ENCODE data around the gene EFNA1.

EFNA1 gene

DNA sequence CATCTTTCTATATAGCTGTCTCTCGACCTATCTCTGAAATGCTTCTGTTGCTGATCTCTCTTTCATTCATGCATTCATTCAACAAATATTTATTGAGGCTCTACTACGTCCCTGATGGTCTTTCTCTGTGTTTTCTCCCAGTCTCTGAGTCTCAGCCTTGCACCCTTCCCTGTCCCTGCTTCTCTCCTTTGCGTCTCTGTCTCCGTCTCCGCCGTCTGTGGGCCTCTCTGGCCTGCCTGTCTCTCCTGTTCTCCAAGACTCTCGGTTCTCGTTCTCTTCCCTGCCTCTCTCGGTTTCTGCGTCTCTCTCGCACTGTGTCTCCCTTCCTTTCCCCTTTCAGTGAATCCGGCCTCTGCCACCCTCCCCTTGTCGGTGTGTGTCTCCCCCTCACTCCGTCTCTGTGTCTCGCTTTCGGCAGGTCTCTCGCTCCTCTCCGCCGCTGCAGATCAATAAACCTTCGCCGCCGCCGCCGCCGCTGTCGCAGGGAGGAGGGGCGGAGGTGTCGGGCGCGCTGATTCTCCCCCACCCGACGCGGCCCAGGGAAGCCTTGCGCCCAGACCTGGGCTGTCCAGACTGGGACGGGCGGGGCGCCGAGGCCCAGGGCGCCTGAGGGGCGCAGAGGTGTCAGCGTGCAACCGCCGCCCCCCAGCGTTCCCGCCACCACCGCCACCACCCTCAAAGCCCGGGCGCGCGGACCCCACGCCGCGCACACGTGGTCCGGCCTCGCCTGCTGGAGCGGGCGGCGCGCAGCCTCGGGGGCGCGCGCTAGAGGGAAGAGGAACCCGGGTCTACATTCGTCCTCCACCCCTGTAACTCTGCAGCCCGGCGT is 46.0 kb upstream of the EFNA1 start:
- H3K4me3 ChIP-seq (ENCODE audit: low read length) = no peak overlapping the region
- TF ChIP-seq, protein P1, sequence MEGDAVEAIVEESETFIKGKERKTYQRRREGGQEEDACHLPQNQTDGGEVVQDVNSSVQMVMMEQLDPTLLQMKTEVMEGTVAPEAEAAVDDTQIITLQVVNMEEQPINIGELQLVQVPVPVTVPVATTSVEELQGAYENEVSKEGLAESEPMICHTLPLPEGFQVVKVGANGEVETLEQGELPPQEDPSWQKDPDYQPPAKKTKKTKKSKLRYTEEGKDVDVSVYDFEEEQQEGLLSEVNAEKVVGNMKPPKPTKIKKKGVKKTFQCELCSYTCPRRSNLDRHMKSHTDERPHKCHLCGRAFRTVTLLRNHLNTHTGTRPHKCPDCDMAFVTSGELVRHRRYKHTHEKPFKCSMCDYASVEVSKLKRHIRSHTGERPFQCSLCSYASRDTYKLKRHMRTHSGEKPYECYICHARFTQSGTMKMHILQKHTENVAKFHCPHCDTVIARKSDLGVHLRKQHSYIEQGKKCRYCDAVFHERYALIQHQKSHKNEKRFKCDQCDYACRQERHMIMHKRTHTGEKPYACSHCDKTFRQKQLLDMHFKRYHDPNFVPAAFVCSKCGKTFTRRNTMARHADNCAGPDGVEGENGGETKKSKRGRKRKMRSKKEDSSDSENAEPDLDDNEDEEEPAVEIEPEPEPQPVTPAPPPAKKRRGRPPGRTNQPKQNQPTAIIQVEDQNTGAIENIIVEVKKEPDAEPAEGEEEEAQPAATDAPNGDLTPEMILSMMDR (conservative IDR thresholded peaks at IDR 0.05; ENCODE audit: low read depth, low read length) = no peak
- no peak for DNase-seq (ENCODE audit: low read depth)

DNA sequence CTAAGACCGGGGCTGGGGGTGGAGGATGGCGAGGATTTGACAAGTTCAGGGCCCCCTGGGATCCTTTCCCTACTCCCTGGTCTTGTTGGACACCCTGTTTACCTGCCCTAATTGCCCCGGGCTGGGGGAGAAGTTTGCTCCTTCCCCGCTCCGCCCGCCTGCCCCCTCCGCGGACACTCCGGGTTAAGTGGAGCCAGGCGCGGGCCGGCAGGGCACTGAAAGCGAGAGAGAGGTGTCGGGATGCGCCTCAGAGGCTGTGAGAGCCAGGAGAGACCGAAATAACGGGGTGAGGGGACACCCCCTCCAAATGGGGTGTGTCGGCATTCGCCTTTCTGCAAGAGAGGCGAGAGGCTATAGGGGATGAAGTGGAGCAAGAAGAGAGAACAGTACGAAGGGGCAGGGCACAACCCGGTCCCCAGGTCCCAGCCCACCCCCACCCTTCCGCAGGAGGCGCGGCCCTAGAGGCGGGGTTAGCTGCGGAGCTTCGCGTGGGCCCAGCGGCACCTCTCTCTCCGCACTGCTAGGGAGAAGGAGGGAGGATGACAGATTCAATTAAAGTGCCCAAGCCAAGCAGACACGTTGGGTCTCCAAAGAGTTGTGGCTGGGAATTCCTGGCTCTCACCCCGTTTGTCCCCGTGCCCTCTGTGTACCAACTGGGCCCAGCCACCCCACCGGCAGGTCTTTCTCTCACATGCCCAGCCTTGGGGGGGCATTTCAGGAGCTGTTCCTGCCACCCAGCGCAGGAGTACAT is 45.2 kb upstream of the EFNA1 start:
- TF ChIP-seq, protein P1 (conservative IDR thresholded peaks at IDR 0.05; ENCODE audit: low read depth, low read length) = no peak
- no peak for DNase-seq (ENCODE audit: low read depth)
- H3K4me3 ChIP-seq (ENCODE audit: low read length) = no peak overlapping the region

DNA sequence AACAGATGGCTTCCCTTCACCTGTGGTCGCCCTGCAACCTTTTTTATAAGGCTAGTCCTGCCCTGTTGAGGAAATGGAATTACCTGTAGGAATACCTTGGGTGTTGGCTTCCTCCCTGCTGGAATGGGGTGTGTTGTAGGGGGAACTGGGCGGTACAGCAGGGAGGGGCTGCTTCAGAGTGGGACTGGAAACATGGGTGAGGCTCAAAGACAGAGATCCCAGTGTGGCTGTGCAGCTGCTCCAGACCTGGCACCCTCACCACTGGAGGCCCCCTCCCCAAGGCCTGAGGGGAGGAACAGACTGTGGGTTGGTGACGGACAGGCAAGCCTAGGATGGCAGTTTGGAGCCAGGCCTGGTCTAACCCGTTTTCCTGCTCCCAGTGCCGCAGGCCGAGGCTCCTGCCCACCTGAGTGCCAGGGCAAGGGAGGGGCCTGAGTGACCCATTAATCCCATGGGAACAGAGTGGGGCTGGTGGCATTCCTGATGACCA is 44.6 kb upstream of the EFNA1 start:
- no peak for DNase-seq (ENCODE audit: low read depth)
- H3K4me3 ChIP-seq (ENCODE audit: low read length) = no peak overlapping the region
- TF ChIP-seq, protein P1 (conservative IDR thresholded peaks at IDR 0.05; ENCODE audit: low read depth, low read length) = no peak

DNA sequence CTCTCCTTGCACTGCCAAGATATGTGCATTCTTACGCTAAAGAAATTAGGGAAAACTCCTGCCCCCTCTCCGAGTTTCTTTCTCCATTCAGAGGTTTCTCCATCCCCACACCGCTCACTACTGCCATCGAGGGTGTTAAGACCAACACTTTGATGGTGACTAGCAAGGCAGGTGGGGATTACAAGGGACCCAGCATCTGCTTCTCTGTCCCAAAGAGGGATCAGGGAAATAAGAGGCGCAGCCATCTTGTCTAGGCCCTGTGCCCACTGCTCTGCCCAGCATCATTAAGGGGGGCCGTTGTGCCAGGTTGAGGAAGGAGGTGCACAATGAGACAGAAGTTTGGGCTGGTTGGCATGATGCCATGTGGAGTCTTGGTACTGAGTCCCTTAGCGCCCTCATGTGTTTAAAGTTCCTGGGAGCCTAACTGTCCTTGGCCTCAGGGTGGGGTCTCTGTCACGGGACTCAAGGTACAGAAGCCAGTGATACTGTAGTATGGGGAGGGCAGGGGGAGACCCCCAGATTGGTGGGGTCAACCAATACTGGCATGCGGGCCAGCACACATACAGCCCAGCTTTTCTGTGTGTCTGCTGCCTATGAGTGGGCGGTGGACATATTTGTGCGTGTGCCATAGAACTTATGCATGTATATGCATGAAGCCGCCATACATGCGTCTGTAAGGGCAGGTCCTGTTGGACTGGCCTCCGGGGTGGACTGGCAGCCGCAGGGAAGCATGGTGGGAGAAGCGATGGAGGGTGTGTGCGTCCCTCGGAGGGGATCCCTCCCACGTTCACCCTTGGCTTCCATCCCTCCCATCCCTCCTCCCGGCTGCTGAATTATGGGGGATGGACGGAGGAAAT is 43.6 kb upstream of the EFNA1 start:
- TF ChIP-seq, protein P1 (conservative IDR thresholded peaks at IDR 0.05; ENCODE audit: low read depth, low read length) = peak; percentile 38
- no peak for DNase-seq (ENCODE audit: low read depth)
- H3K4me3 ChIP-seq (ENCODE audit: low read length) = peak overlapping the region; percentile 69

DNA sequence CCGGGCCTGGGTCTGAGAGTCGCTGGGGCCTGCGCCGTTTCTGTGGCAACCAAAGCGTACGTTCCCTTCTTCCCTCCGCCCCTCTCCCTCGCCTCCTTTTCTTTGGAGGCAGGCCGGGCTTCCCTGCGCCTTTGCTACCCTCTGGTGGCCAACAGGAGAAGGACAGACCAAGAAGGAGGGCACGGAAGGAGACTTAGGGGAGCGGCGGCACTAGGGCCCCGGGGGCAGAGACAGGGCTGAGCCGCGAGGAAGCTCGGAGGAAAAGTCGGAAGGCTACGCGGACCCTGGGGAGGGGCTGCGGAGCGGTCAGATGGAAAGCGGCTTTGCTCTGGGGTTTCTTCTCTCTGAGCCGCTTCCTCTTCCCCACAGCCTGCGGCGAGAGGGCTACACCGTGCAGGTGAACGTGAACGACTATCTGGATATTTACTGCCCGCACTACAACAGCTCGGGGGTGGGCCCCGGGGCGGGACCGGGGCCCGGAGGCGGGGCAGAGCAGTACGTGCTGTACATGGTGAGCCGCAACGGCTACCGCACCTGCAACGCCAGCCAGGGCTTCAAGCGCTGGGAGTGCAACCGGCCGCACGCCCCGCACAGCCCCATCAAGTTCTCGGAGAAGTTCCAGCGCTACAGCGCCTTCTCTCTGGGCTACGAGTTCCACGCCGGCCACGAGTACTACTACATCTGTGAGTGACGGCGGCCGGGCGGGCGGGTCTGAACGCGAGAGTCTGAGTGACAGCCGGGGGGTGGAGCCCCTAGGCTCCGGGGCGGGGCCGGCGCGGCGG is 42.8 kb upstream of the EFNA1 start:
- peak overlapping the region; percentile 69 for H3K4me3 ChIP-seq (ENCODE audit: low read length)
- TF ChIP-seq, protein P1 (conservative IDR thresholded peaks at IDR 0.05; ENCODE audit: low read depth, low read length) = peak; percentile 89
- DNase-seq (ENCODE audit: low read depth) = no peak

DNA sequence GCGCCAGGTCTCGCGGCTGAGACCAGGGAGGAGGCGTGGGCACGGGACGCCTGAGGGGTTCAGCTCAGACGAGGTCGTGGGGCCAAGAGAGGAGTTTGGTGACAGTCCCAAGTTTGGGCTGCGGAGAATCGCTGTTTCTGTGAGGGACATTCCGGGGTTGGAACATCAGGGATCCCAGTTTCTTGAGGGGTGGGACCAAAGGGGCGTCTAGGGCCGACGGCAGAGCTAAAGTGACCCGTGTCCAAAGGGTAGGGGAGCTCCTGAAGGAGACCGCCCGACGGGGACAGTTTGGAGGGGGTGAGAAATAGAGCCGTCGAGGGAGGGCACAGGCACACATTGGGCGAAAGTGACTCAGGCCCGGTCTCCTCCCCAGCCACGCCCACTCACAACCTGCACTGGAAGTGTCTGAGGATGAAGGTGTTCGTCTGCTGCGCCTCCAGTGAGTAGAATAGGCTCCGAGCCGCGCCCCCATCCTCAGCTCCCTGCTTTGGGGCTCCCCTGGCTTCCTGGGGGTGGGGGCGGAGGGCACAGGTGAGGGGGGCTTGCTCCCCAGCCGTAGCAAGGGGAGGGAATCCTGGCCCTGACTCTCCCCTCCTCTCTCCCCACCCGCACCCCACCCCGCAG is 42.1 kb upstream of the EFNA1 start:
- TF ChIP-seq, protein P1 (conservative IDR thresholded peaks at IDR 0.05; ENCODE audit: low read depth, low read length) = no peak
- DNase-seq (ENCODE audit: low read depth) = no peak
- peak overlapping the region; percentile 69 for H3K4me3 ChIP-seq (ENCODE audit: low read length)
